GM12878 (cell line): Measurements from ENCODE around the gene RND1. TPM values are rescaled to one million over a fixed set of nuclear protein-coding genes. Genes with fewer than 3 reads are reported as not detected.

ENCODE experiments used
- ATAC-seq: fragments of 200-7000 bp; cut with Tn5 transposase; 3 replicates; pipeline ENCODE4 v1.9.1; 2020; ENCODE audit warnings: mild to moderate bottlenecking, moderate library complexity
- BruUV-seq: library from RNA; stranded (reverse); fragments of 400-500 nt; replicated peaks from 2 replicates; lab custom pipeline; 2021; lab: Mats Ljungman, UMichigan
- CTCF ChIA-PET: fragments of 300-600 bp; sonication (Branson Sonifier 250); formaldehyde crosslinking; extraction: SDS; loops from one replicate; lab custom pipeline; 2021; ENCODE audit warnings: inconsistent platforms; lab: Yijun Ruan, JAX
- POLR2A ChIA-PET: fragments of 350-600 bp; formaldehyde crosslinking; extraction: SDS; loops from one replicate; lab custom pipeline; 2021; ENCODE audit warnings: inconsistent platforms; lab: Charles Lee
- RAD21 ChIA-PET: fragments of 300-600 bp; sonication (Branson Sonifier 250); formaldehyde crosslinking; loops from one replicate; lab custom pipeline; 2023; ENCODE audit warnings: antibody characterized with exemption; ENCODE audit not compliant: unreplicated experiment; lab: Charles Lee
- SMC1A ChIA-PET: fragments of 300-600 bp; sonication (Branson Sonifier 250); formaldehyde crosslinking; loops from one replicate; lab custom pipeline; 2023; ENCODE audit not compliant: unreplicated experiment, uncharacterized antibody; lab: Charles Lee
- DNase-seq: peaks from one replicate; pipeline ENCODE4 v3.0.0-alpha.2; 2011; ENCODE audit warnings: low read depth, low spot score
- FAIRE-seq: peaks from 3 replicates; lab custom pipeline; 2011; peaks lifted over from hg19 to GRCh38; lab: Jason Lieb, UNC
- H2AFZ ChIP-seq: 2 replicates; pipeline ENCODE4 v1.6.0; 2011; ENCODE audit warnings: low read depth, low read length, control low read depth; ENCODE audit not compliant: control insufficient read depth
- H3K27ac ChIP-seq: 2 replicates; pipeline ENCODE4 v1.5.1; 2011; ENCODE audit warnings: control low read depth; ENCODE audit not compliant: control insufficient read depth, insufficient read depth
- H3K27me3 ChIP-seq, 2 experiments: replicated peaks in 1 of 2; 2 replicates each; pipeline versions ENCODE4 v1.6.0 to v1.6.1; 2011; ENCODE audit warnings: low read length in 1 of 2; ENCODE audit not compliant: control insufficient read depth in 2 of 2, insufficient read depth in 2 of 2
- H3K36me3 ChIP-seq, 2 experiments: 2 replicates each; pipeline ENCODE4 v1.5.1; 2011; ENCODE audit warnings: low read length in 1 of 2; ENCODE audit not compliant: control insufficient read depth in 2 of 2, insufficient read depth in 2 of 2
- H3K4me1 ChIP-seq: 2 replicates; pipeline ENCODE4 v1.6.1; 2011; ENCODE audit warnings: mild to moderate bottlenecking, low read length, moderate library complexity, mixed read lengths; ENCODE audit not compliant: control insufficient read depth, insufficient read depth
- H3K4me2 ChIP-seq: 2 replicates; pipeline ENCODE4 v1.6.0; 2011; ENCODE audit warnings: control low read depth; ENCODE audit not compliant: control insufficient read depth, insufficient read depth
- H3K4me3 ChIP-seq: fragments of 200-600 bp; sonication (generic); 2 replicates; pipeline ENCODE4 v1.5.1; 2016
- H3K79me2 ChIP-seq: 2 replicates; pipeline ENCODE4 v1.6.0; 2011; ENCODE audit warnings: low read length; ENCODE audit not compliant: control insufficient read depth, insufficient read depth
- H3K9ac ChIP-seq: 2 replicates; pipeline ENCODE4 v1.8.0; 2011; ENCODE audit warnings: low read length, control low read depth, mixed read lengths; ENCODE audit not compliant: control insufficient read depth, insufficient read depth
- H3K9me3 ChIP-seq: replicated peaks from 3 replicates; pipeline ENCODE4 v1.5.1; 2011; ENCODE audit warnings: mild to moderate bottlenecking, low read length; ENCODE audit not compliant: control insufficient read depth, insufficient read depth
- H4K20me1 ChIP-seq: 2 replicates; pipeline ENCODE4 v1.6.0; 2011; ENCODE audit not compliant: control insufficient read depth, insufficient read depth
- CBFB ChIP-seq: IDR thresholded peaks from 2 replicates; pipeline ENCODE4 v1.6.1; 2016; ENCODE audit warnings: antibody characterized with exemption, low read depth
- CBX5 ChIP-seq: sonication (generic); IDR thresholded peaks from 2 replicates; pipeline ENCODE4 v1.6.1; 2016; ENCODE audit warnings: low read depth, moderate library complexity, mild to moderate bottlenecking, inconsistent platforms
- EED ChIP-seq: sonication (generic); IDR thresholded peaks from 2 replicates; pipeline ENCODE4 v1.6.1; 2016; ENCODE audit warnings: antibody characterized with exemption, low read depth
- EZH2 ChIP-seq: IDR thresholded peaks from 2 replicates; pipeline ENCODE4 v1.6.1; 2012; ENCODE audit warnings: low read depth, mild to moderate bottlenecking, control low read depth, inconsistent platforms, low read length, borderline replicate concordance; ENCODE audit not compliant: control insufficient read depth
- GABPA ChIP-seq: IDR thresholded peaks from 2 replicates; pipeline ENCODE4 v1.6.1; 2014; ENCODE audit warnings: antibody characterized with exemption, low read depth, mild to moderate bottlenecking, inconsistent platforms
- IKZF1 ChIP-seq: fragments of 450-650 bp; conservative IDR thresholded peaks from 2 replicates; pipeline ENCODE4 v1.6.1; 2017; ENCODE audit warnings: antibody characterized with exemption, mild to moderate bottlenecking
- IKZF2 ChIP-seq, 2 experiments: fragments of 450-650 bp; IDR thresholded peaks; 2 replicates each; pipeline ENCODE4 v1.6.1; 2017; ENCODE audit warnings: mild to moderate bottlenecking in 2 of 2, moderate library complexity in 2 of 2
- MEF2A ChIP-seq: IDR thresholded peaks from 2 replicates; pipeline ENCODE4 v1.6.1; 2011; ENCODE audit warnings: low read depth, mild to moderate bottlenecking, low read length, moderate library complexity; ENCODE audit not compliant: insufficient read depth
- NKRF ChIP-seq: fragments of 450-650 bp; conservative IDR thresholded peaks from 2 replicates; pipeline ENCODE4 v1.6.1; 2017; ENCODE audit warnings: mild to moderate bottlenecking, moderate library complexity
- RB1 ChIP-seq: fragments of 450-650 bp; formaldehyde crosslinking; IDR thresholded peaks from 2 replicates; pipeline ENCODE4 v1.6.1; 2017; ENCODE audit warnings: mild to moderate bottlenecking, borderline replicate concordance
- ZNF207 ChIP-seq: fragments of 450-650 bp; IDR thresholded peaks from 2 replicates; pipeline ENCODE4 v1.6.1; 2014; ENCODE audit warnings: antibody characterized with exemption, mild to moderate bottlenecking, borderline replicate concordance
- ZNF274 ChIP-seq: IDR thresholded peaks from one replicate; pipeline ENCODE4 v1.8.0; 2011; ENCODE audit not compliant: insufficient read length, insufficient read depth
- WGBS: methylation state at CpG from one replicate; pipeline ENCODE4 v1.1.6; 2016; ENCODE audit warnings: low lambda C conversion rate; ENCODE audit not compliant: insufficient replicate concordance, insufficient coverage; ENCODE audit errors: missing lambda C conversion rate; 5-methylcytosine and 5-hydroxymethylcytosine counted together
- in situ Hi-C: fragments of 300-500 bp; cut with MboI; formaldehyde crosslinking; loops from 9 replicates; pipeline ENCODE4 v1.14.3; 2018; ENCODE audit warnings: mixed read lengths
- intact Hi-C: fragments of 100-400 bp; cut with micrococcal nuclease; formaldehyde crosslinking; loops from one replicate; pipeline ENCODE4 v1.14.2; 2022; ENCODE audit not compliant: unreplicated experiment
- polyA plus RNA-seq, 11 experiments: library from polyadenylated mRNA; depleted of rRNA in 4 of 11; unstranded in 6 of 11; stranded (reverse) in 5 of 11; fragments of >200 nt; fragmentation: Nextera tagmentation in 4 of 11; fragmentation: Illumina TruSeq in 1 of 11; extraction: Ambion mirVana in 4 of 11; extraction: Trizol in 1 of 11; gene quantifications; 1 replicate in 1 of 11; 2 replicates in 10 of 11; pipeline versions ENCODE4 v1.2.1 to v1.2.3, GENCODE V29; 2011 to 2016; ENCODE audit warnings: inconsistent platforms in 2 of 11, missing spikeins in 2 of 11, low read depth in 1 of 11
- total RNA-seq, 4 experiments: library from RNA; depleted of rRNA in 3 of 4; stranded (reverse); fragments of >200 nt in 3 of 4; fragmentation: Illumina TruSeq in 1 of 4; extraction: Trizol in 1 of 4; gene quantifications; 2 replicates each; pipeline versions ENCODE4 v1.2.1 to v1.2.3, GENCODE V29; 2013 to 2021
- TF ChIP-seq, protein P1 (sequence below): fragments of 450-650 bp; IDR thresholded peaks from 2 replicates; pipeline ENCODE4 v1.6.1; 2017; ENCODE audit warnings: low read depth, mild to moderate bottlenecking, moderate library complexity
- TF ChIP-seq, protein P2 (sequence below): fragments of 450-650 bp; IDR thresholded peaks from 2 replicates; pipeline ENCODE4 v1.6.1; 2016; ENCODE audit warnings: mild to moderate bottlenecking, moderate library complexity, borderline replicate concordance

Gene RND1
- total and polyA plus RNA-seq, 10 of the 15 experiments (the other 5 are each of a cell fraction or from before 2014, with no cell fraction given) = 0.24 to 5.1 (median 1.5) TPM

- TF ChIP-seq NKRF (no peak), ZNF274 (no peak), EZH2 (no peak), RB1 (no peak)
Measured at GRCh38 chr12:48811437-48812090, 54.1 kb downstream of the RND1 start (continued).

DNA sequence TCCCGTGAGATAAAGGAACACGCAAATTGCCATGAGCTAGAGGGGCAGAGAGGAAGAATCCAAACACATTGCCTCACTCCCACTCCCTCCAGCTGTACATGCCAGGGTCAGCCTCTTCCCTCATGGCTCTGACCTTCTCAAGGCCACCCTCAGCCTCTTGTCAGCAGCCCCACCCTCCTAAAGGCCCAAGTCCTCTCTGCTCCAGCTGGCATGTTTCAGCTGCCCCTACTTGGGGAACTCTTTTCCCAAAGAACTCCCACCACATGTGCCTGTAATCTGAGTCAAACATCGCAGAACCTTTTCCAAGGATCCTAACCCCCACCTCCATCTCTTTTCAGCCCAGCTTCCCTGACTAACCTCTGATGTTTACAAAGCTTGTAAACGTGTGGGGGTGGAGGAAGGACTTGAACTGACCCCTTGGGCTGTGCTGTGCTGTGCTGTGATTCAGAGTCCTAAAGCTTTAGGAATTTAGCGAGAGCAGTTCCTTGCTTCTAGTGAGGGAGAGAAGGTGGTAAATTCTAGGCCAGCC, 54.7 kb downstream of the RND1 start:
- Histone ChIP-seq H3K27me3 (no peaks in the 10 kb centered on the region; a peak in 2 of 4 replicates), H3K9ac (no peak overlapping the region), H4K20me1 (no peaks in the 10 kb centered on the region), H3K4me3 (no peak overlapping the region), H2AFZ (no peak overlapping the region), H3K36me3 (no peaks in the 10 kb centered on the region), H3K9me3 (no peaks in the 10 kb centered on the region), H3K79me2 (no peaks in the 10 kb centered on the region), H3K27ac (no peak overlapping the region), H3K4me2 (no peak overlapping the region), H3K4me1 (peaks cover 3% of the 10 kb centered on the region)
- ChIA-PET RAD21 (no interaction called here), POLR2A (interaction anchor here (0.6 kb wide), 1 partner anchor 41 kb away, joined by 4 read pairs; the partner anchor contains the start of gene DDX23), CTCF (interaction anchor here (0.8 to 4.9 kb wide), 2 partner anchors 16 to 48 kb away, joined by 4 to 21 read pairs; no protein-coding TSS in a partner anchor), SMC1A (interaction anchor here (1.3 kb wide), 1 partner anchor 14 kb away, joined by 4 read pairs; no protein-coding TSS in a partner anchor)
- in situ Hi-C loops = no loop called here
- intact Hi-C loops = no loop called here
- no peak for ATAC-seq
- 61% methylated on average over 5 of the region's 5 CpGs for WGBS
- DNase-seq = no peak
- no TSS peak for BruUV-seq
- no peak for FAIRE-seq
- TF ChIP-seq CBX5 (no peak), GABPA (no peak), IKZF2 (IDR thresholded peaks at IDR 0.05) (no peak), EED (no peak), ZNF207 (no peak), CBFB (no peak), MEF2A (no peak), IKZF1 (no peak)
- TF ChIP-seq, protein P1, sequence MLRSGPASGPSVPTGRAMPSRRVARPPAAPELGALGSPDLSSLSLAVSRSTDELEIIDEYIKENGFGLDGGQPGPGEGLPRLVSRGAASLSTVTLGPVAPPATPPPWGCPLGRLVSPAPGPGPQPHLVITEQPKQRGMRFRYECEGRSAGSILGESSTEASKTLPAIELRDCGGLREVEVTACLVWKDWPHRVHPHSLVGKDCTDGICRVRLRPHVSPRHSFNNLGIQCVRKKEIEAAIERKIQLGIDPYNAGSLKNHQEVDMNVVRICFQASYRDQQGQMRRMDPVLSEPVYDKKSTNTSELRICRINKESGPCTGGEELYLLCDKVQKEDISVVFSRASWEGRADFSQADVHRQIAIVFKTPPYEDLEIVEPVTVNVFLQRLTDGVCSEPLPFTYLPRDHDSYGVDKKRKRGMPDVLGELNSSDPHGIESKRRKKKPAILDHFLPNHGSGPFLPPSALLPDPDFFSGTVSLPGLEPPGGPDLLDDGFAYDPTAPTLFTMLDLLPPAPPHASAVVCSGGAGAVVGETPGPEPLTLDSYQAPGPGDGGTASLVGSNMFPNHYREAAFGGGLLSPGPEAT = no peak
- TF ChIP-seq, protein P2, sequence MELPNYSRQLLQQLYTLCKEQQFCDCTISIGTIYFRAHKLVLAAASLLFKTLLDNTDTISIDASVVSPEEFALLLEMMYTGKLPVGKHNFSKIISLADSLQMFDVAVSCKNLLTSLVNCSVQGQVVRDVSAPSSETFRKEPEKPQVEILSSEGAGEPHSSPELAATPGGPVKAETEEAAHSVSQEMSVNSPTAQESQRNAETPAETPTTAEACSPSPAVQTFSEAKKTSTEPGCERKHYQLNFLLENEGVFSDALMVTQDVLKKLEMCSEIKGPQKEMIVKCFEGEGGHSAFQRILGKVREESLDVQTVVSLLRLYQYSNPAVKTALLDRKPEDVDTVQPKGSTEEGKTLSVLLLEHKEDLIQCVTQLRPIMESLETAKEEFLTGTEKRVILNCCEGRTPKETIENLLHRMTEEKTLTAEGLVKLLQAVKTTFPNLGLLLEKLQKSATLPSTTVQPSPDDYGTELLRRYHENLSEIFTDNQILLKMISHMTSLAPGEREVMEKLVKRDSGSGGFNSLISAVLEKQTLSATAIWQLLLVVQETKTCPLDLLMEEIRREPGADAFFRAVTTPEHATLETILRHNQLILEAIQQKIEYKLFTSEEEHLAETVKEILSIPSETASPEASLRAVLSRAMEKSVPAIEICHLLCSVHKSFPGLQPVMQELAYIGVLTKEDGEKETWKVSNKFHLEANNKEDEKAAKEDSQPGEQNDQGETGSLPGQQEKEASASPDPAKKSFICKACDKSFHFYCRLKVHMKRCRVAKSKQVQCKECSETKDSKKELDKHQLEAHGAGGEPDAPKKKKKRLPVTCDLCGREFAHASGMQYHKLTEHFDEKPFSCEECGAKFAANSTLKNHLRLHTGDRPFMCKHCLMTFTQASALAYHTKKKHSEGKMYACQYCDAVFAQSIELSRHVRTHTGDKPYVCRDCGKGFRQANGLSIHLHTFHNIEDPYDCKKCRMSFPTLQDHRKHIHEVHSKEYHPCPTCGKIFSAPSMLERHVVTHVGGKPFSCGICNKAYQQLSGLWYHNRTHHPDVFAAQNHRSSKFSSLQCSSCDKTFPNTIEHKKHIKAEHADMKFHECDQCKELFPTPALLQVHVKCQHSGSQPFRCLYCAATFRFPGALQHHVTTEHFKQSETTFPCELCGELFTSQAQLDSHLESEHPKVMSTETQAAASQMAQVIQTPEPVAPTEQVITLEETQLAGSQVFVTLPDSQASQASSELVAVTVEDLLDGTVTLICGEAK = no peak
